OCI-LY3 (cell line): ENCODE measurements around the gene BTRC.

Source experiments
- H2AFZ ChIP-seq: fragments of 200-600, 300-600 bp; shearing (Covaris generic); 2 replicates; pipeline ENCODE4 v1.6.0; 2014; ENCODE audit warnings: antibody characterized with exemption, low read depth, low read length
- H3K27ac ChIP-seq: fragments of 200-600, 300-600 bp; sonication (generic); 2 replicates; pipeline ENCODE4 v1.5.1; 2014; ENCODE audit warnings: mild to moderate bottlenecking, low read length, moderate library complexity, mixed read lengths
- H3K27me3 ChIP-seq: fragments of 200-600, 300-600 bp; sonication (generic); 2 replicates; pipeline ENCODE4 v1.6.1; 2014; ENCODE audit warnings: low read depth, low read length, mixed read lengths
- H3K36me3 ChIP-seq: fragments of 200-600, 300-600 bp; sonication (generic); replicated peaks from 2 replicates; pipeline ENCODE3; 2014; ENCODE audit warnings: low read depth, low read length, mixed read lengths
- H3K4me1 ChIP-seq: fragments of 300-600, 200-600 bp; sonication (generic); 2 replicates; pipeline ENCODE4 v1.6.1; 2014; ENCODE audit warnings: low read length, mixed read lengths
- H3K4me2 ChIP-seq: fragments of 200-600, 300-600 bp; sonication (generic); 2 replicates; pipeline ENCODE4 v1.6.1; 2014; ENCODE audit warnings: low read length, mixed read lengths
- H3K4me3 ChIP-seq: fragments of 300-600, 200-600 bp; sonication (generic); 2 replicates; pipeline ENCODE4 v1.5.1; 2014; ENCODE audit warnings: antibody characterized with exemption, mild to moderate bottlenecking, low read length, moderate library complexity
- H3K79me2 ChIP-seq: fragments of 300-600, 200-600 bp; shearing (Covaris generic); 2 replicates; pipeline ENCODE4 v1.6.1; 2014; ENCODE audit warnings: mild to moderate bottlenecking, low read length, mixed read lengths
- H3K9ac ChIP-seq: fragments of 300-600, 200-600 bp; shearing (Covaris generic); 2 replicates; pipeline ENCODE4 v1.6.0; 2014; ENCODE audit warnings: mild to moderate bottlenecking, low read length, moderate library complexity
- H3K9me3 ChIP-seq: fragments of 200-600, 300-600 bp; shearing (Covaris generic); 2 replicates; pipeline ENCODE4 v1.6.1; 2014; ENCODE audit warnings: low read length, mixed read lengths; ENCODE audit not compliant: insufficient read depth
- H4K20me1 ChIP-seq: fragments of 200-600, 300-600 bp; sonication (generic); 2 replicates; pipeline ENCODE4 v1.6.1; 2016; ENCODE audit warnings: low read length, mixed read lengths; ENCODE audit not compliant: insufficient read depth
- EZH2phosphoT487 ChIP-seq: fragments of 200-600 bp; shearing (Covaris generic); IDR thresholded peaks from 2 replicates; pipeline ENCODE4 v1.6.1; 2018; ENCODE audit warnings: antibody characterized with exemption, mixed run types, low read depth
- TF ChIP-seq, protein P1 (sequence below): fragments of 200-600, 300-600 bp; sonication (generic); IDR thresholded peaks from 2 replicates; pipeline ENCODE4 v1.5.1; 2014; ENCODE audit warnings: antibody characterized with exemption, low read length, low read depth

Gene BTRC

GRCh38 chr10:101552442-101552841, 198.5 kb downstream of the BTRC start:
- no peaks in the 10 kb centered on the region for H3K9me3 ChIP-seq
- no peak overlapping the region for H3K4me2 ChIP-seq

DNA sequence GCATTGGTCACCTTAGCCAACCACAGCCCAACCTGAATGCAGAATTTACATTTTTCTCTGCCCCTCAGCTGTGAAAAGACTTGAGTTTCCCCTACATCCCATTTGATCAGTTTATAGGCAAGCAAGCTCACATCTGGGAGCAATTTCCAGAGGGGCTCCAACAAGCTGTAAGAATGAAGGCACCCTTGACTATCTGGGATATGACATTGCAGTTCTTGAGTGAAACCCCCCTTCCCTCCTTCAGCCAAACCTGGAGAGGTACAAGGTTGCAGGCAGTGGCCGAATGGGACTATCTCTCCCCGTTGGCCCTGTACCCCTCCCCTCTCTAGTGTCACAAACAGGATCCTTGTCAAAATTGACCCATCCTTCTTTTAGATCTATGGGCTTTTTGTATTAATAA, 203.6 kb downstream of the BTRC start:
- H3K9me3 ChIP-seq: no peaks in the 10 kb centered on the region
- H3K27me3 ChIP-seq: no peaks in the 10 kb centered on the region
- no peaks in the 10 kb centered on the region for H3K79me2 ChIP-seq
- H3K36me3 ChIP-seq: no peaks in the 10 kb centered on the region
- no peak overlapping the region for H3K27ac ChIP-seq
- H4K20me1 ChIP-seq: no peaks in the 10 kb centered on the region
- no peak overlapping the region for H2AFZ ChIP-seq
- no peak overlapping the region for H3K4me2 ChIP-seq
- TF ChIP-seq, protein P1, sequence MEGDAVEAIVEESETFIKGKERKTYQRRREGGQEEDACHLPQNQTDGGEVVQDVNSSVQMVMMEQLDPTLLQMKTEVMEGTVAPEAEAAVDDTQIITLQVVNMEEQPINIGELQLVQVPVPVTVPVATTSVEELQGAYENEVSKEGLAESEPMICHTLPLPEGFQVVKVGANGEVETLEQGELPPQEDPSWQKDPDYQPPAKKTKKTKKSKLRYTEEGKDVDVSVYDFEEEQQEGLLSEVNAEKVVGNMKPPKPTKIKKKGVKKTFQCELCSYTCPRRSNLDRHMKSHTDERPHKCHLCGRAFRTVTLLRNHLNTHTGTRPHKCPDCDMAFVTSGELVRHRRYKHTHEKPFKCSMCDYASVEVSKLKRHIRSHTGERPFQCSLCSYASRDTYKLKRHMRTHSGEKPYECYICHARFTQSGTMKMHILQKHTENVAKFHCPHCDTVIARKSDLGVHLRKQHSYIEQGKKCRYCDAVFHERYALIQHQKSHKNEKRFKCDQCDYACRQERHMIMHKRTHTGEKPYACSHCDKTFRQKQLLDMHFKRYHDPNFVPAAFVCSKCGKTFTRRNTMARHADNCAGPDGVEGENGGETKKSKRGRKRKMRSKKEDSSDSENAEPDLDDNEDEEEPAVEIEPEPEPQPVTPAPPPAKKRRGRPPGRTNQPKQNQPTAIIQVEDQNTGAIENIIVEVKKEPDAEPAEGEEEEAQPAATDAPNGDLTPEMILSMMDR: no peak
- TF ChIP-seq EZH2phosphoT487: no peak
- no peaks in the 10 kb centered on the region for H3K4me1 ChIP-seq
- no peak overlapping the region for H3K4me3 ChIP-seq
- H3K9ac ChIP-seq: no peak overlapping the region

More at GRCh38 chr10:101552442-101552841, 198.5 kb downstream of the BTRC start:
- Histone ChIP-seq H3K36me3 (no peaks in the 10 kb centered on the region), H3K9ac (no peak overlapping the region), H3K4me1 (no peaks in the 10 kb centered on the region), H3K27me3 (no peaks in the 10 kb centered on the region), H3K79me2 (no peaks in the 10 kb centered on the region), H2AFZ (no peak overlapping the region), H3K4me3 (no peak overlapping the region), H3K27ac (no peak overlapping the region), H4K20me1 (no peaks in the 10 kb centered on the region)
- TF ChIP-seq EZH2phosphoT487: no peak
- TF ChIP-seq, protein P1: no peak

GRCh38 chr10:101558204-101558603, 204.2 kb downstream of the BTRC start:
- H3K27me3 ChIP-seq: no peaks in the 10 kb centered on the region
- no peaks in the 10 kb centered on the region for H3K9me3 ChIP-seq
- no peaks in the 10 kb centered on the region for H3K4me1 ChIP-seq
- TF ChIP-seq, protein P1: no peak
- no peak for TF ChIP-seq EZH2phosphoT487
- no peak overlapping the region for H2AFZ ChIP-seq
- no peak overlapping the region for H3K4me3 ChIP-seq
- no peak overlapping the region for H3K4me2 ChIP-seq
- no peaks in the 10 kb centered on the region for H4K20me1 ChIP-seq
- H3K9ac ChIP-seq: no peak overlapping the region
- H3K36me3 ChIP-seq: no peaks in the 10 kb centered on the region
- H3K27ac ChIP-seq: no peak overlapping the region
- no peaks in the 10 kb centered on the region for H3K79me2 ChIP-seq

DNA sequence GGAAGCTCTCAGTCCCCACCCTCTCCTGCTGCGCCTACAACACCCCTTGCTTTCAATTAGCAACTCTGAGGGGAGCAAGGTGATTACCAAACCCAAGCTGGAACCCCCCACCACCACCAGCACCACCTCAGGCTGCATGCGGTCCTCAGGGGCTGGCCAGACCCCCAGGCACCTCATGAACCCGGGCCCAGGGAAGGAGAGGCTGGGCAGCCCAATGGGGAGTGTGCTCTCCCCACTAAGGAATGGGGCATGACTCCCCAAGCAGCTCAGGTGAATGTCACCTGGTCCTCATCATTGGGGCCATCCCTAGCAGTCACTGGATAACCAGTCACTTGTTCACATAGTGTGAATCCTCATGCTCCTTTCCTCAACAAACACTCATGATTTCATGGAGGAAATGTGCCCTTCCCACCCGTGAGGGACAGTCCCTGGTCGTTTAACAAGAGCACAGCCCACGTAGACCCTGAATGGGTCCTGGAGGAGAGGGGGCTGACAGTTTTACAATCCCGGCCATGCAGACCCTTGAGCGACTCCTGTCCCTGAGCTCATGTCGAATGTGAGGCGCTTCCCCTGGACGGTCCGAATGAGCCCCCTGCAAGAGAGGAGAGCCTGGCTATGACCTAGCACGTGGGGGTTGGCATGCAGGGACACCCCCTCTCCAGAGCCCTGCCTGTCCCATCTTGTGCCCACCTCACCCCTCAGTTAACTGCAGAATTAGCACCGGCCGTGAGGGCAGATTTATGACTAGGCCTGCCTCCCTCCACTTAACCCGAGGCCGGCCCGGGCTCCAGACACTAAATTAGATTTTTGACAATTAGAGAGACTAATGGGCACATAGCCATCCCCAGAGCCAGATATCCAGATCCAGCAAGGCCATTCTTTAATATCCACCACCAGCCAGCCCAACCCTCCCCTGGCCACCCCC, 205.0 kb downstream of the BTRC start:
- Histone ChIP-seq H3K36me3 (no peaks in the 10 kb centered on the region), H3K27me3 (no peaks in the 10 kb centered on the region), H3K79me2 (no peaks in the 10 kb centered on the region), H3K4me2 (no peak overlapping the region), H3K9ac (no peak overlapping the region), H4K20me1 (no peaks in the 10 kb centered on the region), H3K4me1 (no peaks in the 10 kb centered on the region), H2AFZ (no peak overlapping the region), H3K4me3 (no peak overlapping the region), H3K9me3 (no peaks in the 10 kb centered on the region), H3K27ac (no peak overlapping the region)
- TF ChIP-seq, protein P1: no peak
- no peak for TF ChIP-seq EZH2phosphoT487
